Lung (tissue), 16 donors: Measurements from ENCODE around the gene ATP2B2. TPM values are rescaled to one million over a fixed set of nuclear protein-coding genes. Genes with fewer than 3 reads are reported as not detected.

Experiments
- ATAC-seq: fragments of 200-7000 bp; cut with Tn5 transposase; one replicate; pipeline ENCODE4 v1.9.1; 2020; ENCODE audit warnings: moderate number of reproducible peaks; ENCODE audit not compliant: insufficient read depth, low FRiP score
- DNase-seq, 3 donors: peaks; one replicate each; pipeline ENCODE4 v3.0.0-alpha.2; 2013 to 2017
- H3K27ac ChIP-seq, 2 donors: one replicate each; pipeline ENCODE4 v1.5.1; 2013; ENCODE audit warnings: mild to moderate bottlenecking in 2 of 2, moderate library complexity in 2 of 2, control low read depth in 1 of 2, inconsistent platforms in 1 of 2, low read depth in 1 of 2, low read length in 1 of 2
- H3K27me3 ChIP-seq, 3 donors: one replicate each; pipeline ENCODE4 v1.5.1; 2013; ENCODE audit warnings: low read length in 2 of 3; ENCODE audit not compliant: control insufficient read depth in 3 of 3, insufficient read depth in 3 of 3
- H3K36me3 ChIP-seq, 4 donors: one replicate each; pipeline ENCODE4 v1.5.1; 2013; ENCODE audit warnings: low read length in 4 of 4, mild to moderate bottlenecking in 1 of 4, moderate library complexity in 1 of 4; ENCODE audit not compliant: control insufficient read depth in 4 of 4, insufficient read depth in 4 of 4
- H3K4me1 ChIP-seq, 5 donors: one replicate each; pipeline ENCODE4 v1.5.1; 2013; ENCODE audit warnings: low read length in 5 of 5, mild to moderate bottlenecking in 2 of 5, moderate library complexity in 1 of 5; ENCODE audit not compliant: control insufficient read depth in 5 of 5, insufficient read depth in 5 of 5
- H3K4me3 ChIP-seq: one replicate; pipeline ENCODE4 v1.5.1; 2013; ENCODE audit warnings: mild to moderate bottlenecking, control low read depth, moderate library complexity
- H3K9ac ChIP-seq, 2 donors: one replicate each; pipeline ENCODE4 v1.5.1; 2013; ENCODE audit warnings: low read length in 2 of 2, control low read depth in 1 of 2; ENCODE audit not compliant: insufficient read depth in 1 of 2
- H3K9me3 ChIP-seq, 4 donors: one replicate each; pipeline ENCODE4 v1.5.1; 2013; ENCODE audit warnings: low read length in 3 of 4, mild to moderate bottlenecking in 1 of 4, moderate library complexity in 1 of 4; ENCODE audit not compliant: control insufficient read depth in 4 of 4, insufficient read depth in 3 of 4
- CTCF ChIP-seq: IDR thresholded peaks from 2 replicates; pipeline ENCODE4 v1.5.1; 2012; ENCODE audit warnings: mild to moderate bottlenecking; ENCODE audit errors: control extremely low read depth, extremely low read depth
- WGBS, 2 donors: extraction: QIAGEN DNeasy Blood & Tissue Kit; methylation state at CpG; one replicate each; pipeline ENCODE4 v1.1.7; 2013; 5-methylcytosine and 5-hydroxymethylcytosine counted together
- long read RNA-seq, 5 donors: transcript quantifications; one replicate each; lab custom pipeline, GENCODE V29; 2026
- polyA plus RNA-seq, 2 donors: library from polyadenylated mRNA; stranded (reverse); fragments of 200-250 nt; gene quantifications; one replicate each; pipeline ENCODE4 v1.2.1, GENCODE V29; 2013
- total RNA-seq, 2 donors: library from RNA; depleted of rRNA in 1 of 2; stranded (reverse); fragments of >200 nt in 1 of 2; gene quantifications; one replicate each; pipeline ENCODE4 v1.2.1, GENCODE V29; 2014 to 2021
- donor health status: control.
- donor health status: control.
- donor health status: Bipolar disorder and iron deficiency.
- donor health status: healthy.
- donor health status: DM: yes; HTN: yes; CAD: no.

ATP2B2 gene
- total RNA-seq (under 1 TPM in 1 of 2 donors, not detected in 1; 0.06 TPM), polyA plus RNA-seq (not detected)
- long read RNA-seq, donor 1 = 0 reads
- long read RNA-seq, donor 2 = 0 reads
- long read RNA-seq, donor 3 = 0 reads
- long read RNA-seq, donor 4 = 0 reads
- long read RNA-seq, donor 5 = 0 reads

GRCh38 chr3:10505050-10505790 is at the start of gene ATP2B2:
ATP2B2 (minus strand) TSS chr3:10505586; CDS start chr3:10449543, 56,043 bp downstream.
- TF ChIP-seq CTCF = no peak
- H3K4me1 ChIP-seq = peaks cover 0 to 2% (median 0%) of the 10 kb centered on the region in 5 donors
- H3K36me3 ChIP-seq = no peaks in the 10 kb centered on the region
- 5 to 10% methylated on average over 31 to 42 of the region's 42 CpGs for WGBS, 2 donors
- DNase-seq (peak; percentile 2 to 21 (median 10)), ATAC-seq (no peak)
- peaks cover 8 to 44% (median 12%) of the 10 kb centered on the region in 3 donors for H3K27me3 ChIP-seq
- no peaks in the 10 kb centered on the region for H3K9me3 ChIP-seq
- no peak within 1 kb of the TSS for H3K27ac ChIP-seq
- H3K4me3 ChIP-seq = no peak within 1 kb of the TSS
- H3K9ac ChIP-seq = no peak within 1 kb of the TSS

DNA sequence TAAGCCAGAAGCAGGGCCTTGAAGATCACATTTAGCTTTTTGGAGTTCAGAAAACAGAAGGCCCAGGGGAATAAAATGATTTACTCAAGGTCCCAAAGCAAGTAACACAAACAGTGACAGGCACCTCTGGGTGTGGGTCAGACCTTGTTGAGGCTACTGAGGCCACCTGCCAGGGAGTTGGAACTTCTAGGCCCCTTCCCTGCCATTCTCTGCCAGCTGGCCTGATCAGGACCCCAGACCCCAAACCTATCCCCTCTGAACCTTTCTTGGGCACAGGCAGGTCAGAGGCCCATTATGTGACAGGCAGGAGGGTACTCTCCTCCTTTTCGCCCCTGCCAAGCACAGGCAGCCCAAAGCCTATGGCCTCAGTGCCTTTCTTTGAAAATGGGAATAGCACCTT is 49.4 kb upstream of the ATP2B2 start:
- Histone ChIP-seq H3K4me3 (no peak overlapping the region), H3K36me3 (no peaks in the 10 kb centered on the region), H3K9ac (no peak overlapping the region), H3K27me3 (peaks cover 0 to 10% (median 0%) of the 10 kb centered on the region in 3 donors), H3K9me3 (peaks cover 0 to 6% (median 0%) of the 10 kb centered on the region in 4 donors), H3K4me1 (no peaks in the 10 kb centered on the region), H3K27ac (no peak overlapping the region)
- ATAC-seq (no peak), DNase-seq (no peak)
- no peak for TF ChIP-seq CTCF
- 86 to 87% methylated on average over 1 of the region's 1 CpG for WGBS, 2 donors

GRCh38 chr3:10554236-10554611 is 48.8 kb upstream of the ATP2B2 start:
- H3K9ac ChIP-seq = no peak overlapping the region
- H3K27ac ChIP-seq = no peak overlapping the region
- 91 to 92% methylated on average over 3 of the region's 3 CpGs for WGBS, 2 donors
- TF ChIP-seq CTCF = no peak
- no peak overlapping the region for H3K4me3 ChIP-seq
- ATAC-seq = no peak
- no peaks in the 10 kb centered on the region for H3K36me3 ChIP-seq
- no peaks in the 10 kb centered on the region for H3K4me1 ChIP-seq
- H3K27me3 ChIP-seq = peaks cover 0 to 9% (median 0%) of the 10 kb centered on the region in 3 donors
- H3K9me3 ChIP-seq = peaks cover 0 to 6% (median 0%) of the 10 kb centered on the region in 4 donors
- DNase-seq = no peak
